ENCODE results near the gene ATP8B4.

The ATP8B4 gene

DNA sequence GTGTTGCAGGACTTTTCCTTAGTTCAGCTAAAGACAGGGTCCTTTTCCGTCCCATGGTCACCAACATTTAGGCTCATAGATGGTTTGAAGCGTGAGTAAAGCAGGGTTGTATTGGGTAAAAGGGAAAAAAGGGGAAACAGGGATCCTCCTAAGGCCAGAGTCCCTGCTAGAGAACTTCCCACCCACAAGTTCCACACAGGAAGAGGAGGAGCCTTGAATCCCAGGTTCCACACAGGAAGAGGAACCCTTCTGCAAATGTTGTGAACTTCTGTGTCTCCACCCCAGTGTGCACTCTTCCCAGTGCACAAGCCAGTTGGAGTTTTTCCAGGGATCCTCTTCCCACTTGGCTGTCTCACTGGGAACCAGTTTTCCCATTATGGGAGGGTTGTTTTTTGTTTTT lies 27.6 kb upstream of the ATP8B4 start:
- H3K9ac ChIP-seq (ENCODE audit: low read length) = no peak overlapping the region
- no peaks in the 10 kb centered on the region for H3F3A ChIP-seq (ENCODE audit: insufficient read depth, low read length)
- no peak overlapping the region for H3K27ac ChIP-seq (ENCODE audit: low read depth, low read length, poor library complexity, severe bottlenecking)
- no peaks in the 10 kb centered on the region for H3K79me2 ChIP-seq (ENCODE audit: insufficient read depth, low read length)
- H3K27me3 ChIP-seq (ENCODE audit: insufficient read depth, low read length) = no peaks in the 10 kb centered on the region
- no peak for TF ChIP-seq EZH2 (IDR thresholded peaks at IDR 0.05; ENCODE audit: borderline replicate concordance, low read length)
- TF ChIP-seq, protein P1, sequence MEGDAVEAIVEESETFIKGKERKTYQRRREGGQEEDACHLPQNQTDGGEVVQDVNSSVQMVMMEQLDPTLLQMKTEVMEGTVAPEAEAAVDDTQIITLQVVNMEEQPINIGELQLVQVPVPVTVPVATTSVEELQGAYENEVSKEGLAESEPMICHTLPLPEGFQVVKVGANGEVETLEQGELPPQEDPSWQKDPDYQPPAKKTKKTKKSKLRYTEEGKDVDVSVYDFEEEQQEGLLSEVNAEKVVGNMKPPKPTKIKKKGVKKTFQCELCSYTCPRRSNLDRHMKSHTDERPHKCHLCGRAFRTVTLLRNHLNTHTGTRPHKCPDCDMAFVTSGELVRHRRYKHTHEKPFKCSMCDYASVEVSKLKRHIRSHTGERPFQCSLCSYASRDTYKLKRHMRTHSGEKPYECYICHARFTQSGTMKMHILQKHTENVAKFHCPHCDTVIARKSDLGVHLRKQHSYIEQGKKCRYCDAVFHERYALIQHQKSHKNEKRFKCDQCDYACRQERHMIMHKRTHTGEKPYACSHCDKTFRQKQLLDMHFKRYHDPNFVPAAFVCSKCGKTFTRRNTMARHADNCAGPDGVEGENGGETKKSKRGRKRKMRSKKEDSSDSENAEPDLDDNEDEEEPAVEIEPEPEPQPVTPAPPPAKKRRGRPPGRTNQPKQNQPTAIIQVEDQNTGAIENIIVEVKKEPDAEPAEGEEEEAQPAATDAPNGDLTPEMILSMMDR (IDR thresholded peaks at IDR 0.05; ENCODE audit: low read length) = no peak
- H3K9me2 ChIP-seq (ENCODE audit: low read depth, low read length) = no peaks in the 10 kb centered on the region
- no peaks in the 10 kb centered on the region for H3K36me3 ChIP-seq (ENCODE audit: insufficient read depth, low read length)
- H2AFZ ChIP-seq (ENCODE audit: low read length) = no peak overlapping the region
- no peaks in the 10 kb centered on the region for H4K20me1 ChIP-seq (ENCODE audit: insufficient read depth, low read length)
- H3K4me1 ChIP-seq (ENCODE audit: insufficient read depth, low read length, severe bottlenecking) = no peaks in the 10 kb centered on the region
- no peaks in the 10 kb centered on the region for H3K9me3 ChIP-seq (ENCODE audit: low read length)
- no peak overlapping the region for H3K4me3 ChIP-seq (ENCODE audit: low read depth, low read length, poor library complexity, severe bottlenecking)
- H3K4me2 ChIP-seq (ENCODE audit: low read length) = no peak overlapping the region

DNA sequence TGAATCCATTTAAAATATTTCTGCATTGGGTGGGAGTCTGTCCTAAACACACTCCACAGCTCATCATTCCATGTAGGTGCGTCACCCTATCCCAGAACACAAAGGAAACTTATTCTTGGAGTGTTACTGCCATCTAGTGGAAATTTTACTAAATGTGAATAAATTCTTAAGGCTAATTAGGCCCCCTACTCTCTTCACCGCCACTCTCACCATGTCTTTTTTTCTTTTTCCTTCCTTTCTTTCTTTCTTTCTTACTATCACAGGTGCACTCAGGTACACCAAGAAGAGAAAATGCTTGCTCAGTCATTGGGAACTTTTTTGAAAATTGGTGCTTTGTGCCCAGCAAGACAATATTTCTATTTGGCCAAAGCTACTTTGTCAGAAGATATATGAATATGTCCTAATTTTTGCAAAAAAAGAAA lies 26.4 kb upstream of the ATP8B4 start:
- Histone ChIP-seq H3K4me3 (ENCODE audit: low read depth, low read length, poor library complexity, severe bottlenecking) (no peak overlapping the region), H3K79me2 (ENCODE audit: insufficient read depth, low read length) (no peaks in the 10 kb centered on the region), H2AFZ (ENCODE audit: low read length) (no peak overlapping the region), H3K4me2 (ENCODE audit: low read length) (no peak overlapping the region), H3F3A (ENCODE audit: insufficient read depth, low read length) (no peaks in the 10 kb centered on the region), H4K20me1 (ENCODE audit: insufficient read depth, low read length) (no peaks in the 10 kb centered on the region), H3K27ac (ENCODE audit: low read depth, low read length, poor library complexity, severe bottlenecking) (no peak overlapping the region), H3K27me3 (ENCODE audit: insufficient read depth, low read length) (no peaks in the 10 kb centered on the region), H3K36me3 (ENCODE audit: insufficient read depth, low read length) (no peaks in the 10 kb centered on the region), H3K9me2 (ENCODE audit: low read depth, low read length) (no peaks in the 10 kb centered on the region), H3K9ac (ENCODE audit: low read length) (no peak overlapping the region), H3K9me3 (ENCODE audit: low read length) (no peaks in the 10 kb centered on the region), H3K4me1 (ENCODE audit: insufficient read depth, low read length, severe bottlenecking) (no peaks in the 10 kb centered on the region)
- TF ChIP-seq, protein P1 (IDR thresholded peaks at IDR 0.05; ENCODE audit: low read length) = peak; percentile 39; the same call in 1 of the 2 replicates
- no peak for TF ChIP-seq EZH2 (IDR thresholded peaks at IDR 0.05; ENCODE audit: borderline replicate concordance, low read length)

DNA sequence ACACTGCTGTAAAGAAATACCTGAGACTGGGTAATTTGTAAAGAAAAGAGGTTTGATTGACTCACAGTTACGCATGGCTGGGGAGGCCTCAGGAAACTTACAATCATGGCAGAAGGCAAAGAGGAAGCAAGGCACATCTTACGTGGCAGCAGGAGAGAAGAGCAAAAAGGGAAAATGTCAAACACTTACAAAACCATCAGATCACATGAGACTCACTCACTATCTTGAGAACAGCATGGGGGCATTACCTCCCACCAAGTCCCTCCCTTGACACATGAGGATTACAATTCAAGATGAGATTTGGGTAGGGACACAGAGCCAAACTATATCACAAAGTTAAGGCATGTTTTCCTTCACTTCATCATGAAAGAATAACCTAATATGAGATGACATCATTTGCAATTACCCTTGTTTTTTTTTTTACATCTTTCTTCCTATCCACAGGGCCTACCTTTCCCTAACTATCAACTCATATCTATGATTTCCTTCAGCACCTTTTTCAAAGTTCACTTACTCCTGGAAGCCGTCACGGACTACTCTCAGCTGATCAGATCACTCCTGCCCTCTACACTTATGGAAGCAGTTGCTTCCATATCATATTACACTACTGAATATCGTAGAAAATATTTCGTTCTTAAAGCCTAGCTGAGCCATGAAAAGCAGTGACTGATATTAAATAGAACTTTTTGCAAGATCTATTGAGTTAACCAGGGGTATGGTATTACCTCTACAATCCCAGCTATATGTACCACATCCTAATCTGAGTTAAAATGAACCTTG lies 25.5 kb upstream of the ATP8B4 start:
- Histone ChIP-seq H3K4me3 (ENCODE audit: low read depth, low read length, poor library complexity, severe bottlenecking) (no peak overlapping the region), H3K36me3 (ENCODE audit: insufficient read depth, low read length) (no peaks in the 10 kb centered on the region), H3K79me2 (ENCODE audit: insufficient read depth, low read length) (no peaks in the 10 kb centered on the region), H3F3A (ENCODE audit: insufficient read depth, low read length) (no peaks in the 10 kb centered on the region), H3K9me2 (ENCODE audit: low read depth, low read length) (no peaks in the 10 kb centered on the region), H2AFZ (ENCODE audit: low read length) (no peak overlapping the region), H3K4me2 (ENCODE audit: low read length) (no peak overlapping the region), H3K27ac (ENCODE audit: low read depth, low read length, poor library complexity, severe bottlenecking) (no peak overlapping the region), H3K27me3 (ENCODE audit: insufficient read depth, low read length) (no peaks in the 10 kb centered on the region), H3K4me1 (ENCODE audit: insufficient read depth, low read length, severe bottlenecking) (no peaks in the 10 kb centered on the region), H3K9ac (ENCODE audit: low read length) (no peak overlapping the region), H4K20me1 (ENCODE audit: insufficient read depth, low read length) (no peaks in the 10 kb centered on the region), H3K9me3 (ENCODE audit: low read length) (no peaks in the 10 kb centered on the region)
- TF ChIP-seq, protein P1 (IDR thresholded peaks at IDR 0.05; ENCODE audit: low read length) = no peak
- no peak for TF ChIP-seq EZH2 (IDR thresholded peaks at IDR 0.05; ENCODE audit: borderline replicate concordance, low read length)
